B cell (primary cell): ENCODE measurements around the gene CLEC4E.

Source experiments
- CTCF ChIP-seq: fragments of 200-600 bp; IDR thresholded peaks from one replicate; pipeline ENCODE4 v1.8.0; 2022; ENCODE audit warnings: antibody characterized with exemption, mild to moderate bottlenecking
- EZH2 ChIP-seq: IDR thresholded peaks from 2 replicates; pipeline ENCODE4 v1.6.1; 2012; ENCODE audit warnings: borderline replicate concordance, low read depth, mild to moderate bottlenecking, moderate library complexity, low read length; ENCODE audit not compliant: insufficient read depth, poor library complexity, severe bottlenecking

- no peak for TF ChIP-seq CTCF
- TF ChIP-seq EZH2, result no peak
Observed at GRCh38 chr12:8559676-8560075, 19.0 kb upstream of the CLEC4E start.
